ENCODE measurements around the gene TMEM97. TPM values are rescaled to one million over a fixed set of nuclear protein-coding genes. Genes with fewer than 3 reads are reported as not detected.

TMEM97 gene
- total RNA-seq, 3 donors from 2014 or later (not counting 1 experiment from before 2014, with no cell fraction given) = 4.6 to 8.8 (median 7.5) TPM

DNA sequence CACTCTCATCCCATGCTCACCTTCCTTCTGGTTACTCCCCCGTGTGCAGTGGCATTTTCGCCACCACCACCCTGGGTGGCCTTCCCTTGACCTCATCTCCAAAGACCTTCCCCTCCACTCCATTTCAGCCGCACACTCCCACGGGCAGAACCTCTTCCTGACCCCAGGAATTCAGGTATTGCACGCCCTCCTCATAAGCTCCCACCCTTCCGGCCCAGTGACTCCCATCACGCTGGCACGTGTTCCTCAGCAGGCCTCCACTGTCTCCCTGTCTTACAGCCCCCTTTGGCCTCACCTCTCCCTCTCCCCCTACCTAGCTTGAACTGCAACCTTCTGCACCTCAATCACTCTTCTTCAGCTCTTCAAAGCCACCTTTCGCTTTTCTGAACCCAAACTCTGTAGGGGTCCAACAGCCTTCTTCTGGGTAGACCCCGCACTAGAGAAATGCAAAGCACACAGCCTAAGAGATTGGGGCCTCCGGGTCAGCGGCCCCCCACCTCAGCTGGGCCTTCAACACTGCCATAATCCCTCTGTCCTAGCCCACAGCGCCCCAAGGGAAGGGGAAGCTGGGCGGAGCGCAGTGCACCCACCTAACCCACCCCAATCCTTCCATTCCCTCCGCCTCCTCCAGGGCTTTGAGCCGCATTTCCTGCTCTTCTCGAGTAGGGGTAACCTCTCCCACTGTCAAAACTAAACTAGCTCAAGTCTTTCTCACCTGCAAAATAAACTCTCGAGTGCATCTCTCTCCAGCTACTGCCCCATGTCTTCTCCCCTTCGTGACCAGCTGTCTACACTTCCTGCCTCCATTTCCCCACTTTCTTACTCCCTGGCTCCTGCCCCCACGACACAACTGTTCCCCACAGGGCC is 1.7 kb upstream of the TMEM97 start:
- intact Hi-C loops (cut with micrococcal nuclease) = no loop called here
- peaks cover 18% of the 10 kb centered on the region for H3K4me1 ChIP-seq (ENCODE audit: control insufficient read depth, insufficient read depth, low read length)
- no peak overlapping the region for H3K4me3 ChIP-seq (ENCODE audit: low read length)
- H3K4me3 Mint-ChIP-seq = peak overlapping the region; percentile 89
- H3K27me3 Mint-ChIP-seq (ENCODE audit: low read depth in 2 of 2) = peaks cover 0 to 3% of the 10 kb centered on the region in 2 donors
- H3K36me3 ChIP-seq (ENCODE audit: control insufficient read depth, insufficient read depth, low read length) = no peaks in the 10 kb centered on the region
- no peaks in the 10 kb centered on the region for H3K27me3 ChIP-seq (ENCODE audit: control insufficient read depth, insufficient read depth, low read length)
- H3K9me3 Mint-ChIP-seq = no peaks in the 10 kb centered on the region
- TF ChIP-seq, protein P1, sequence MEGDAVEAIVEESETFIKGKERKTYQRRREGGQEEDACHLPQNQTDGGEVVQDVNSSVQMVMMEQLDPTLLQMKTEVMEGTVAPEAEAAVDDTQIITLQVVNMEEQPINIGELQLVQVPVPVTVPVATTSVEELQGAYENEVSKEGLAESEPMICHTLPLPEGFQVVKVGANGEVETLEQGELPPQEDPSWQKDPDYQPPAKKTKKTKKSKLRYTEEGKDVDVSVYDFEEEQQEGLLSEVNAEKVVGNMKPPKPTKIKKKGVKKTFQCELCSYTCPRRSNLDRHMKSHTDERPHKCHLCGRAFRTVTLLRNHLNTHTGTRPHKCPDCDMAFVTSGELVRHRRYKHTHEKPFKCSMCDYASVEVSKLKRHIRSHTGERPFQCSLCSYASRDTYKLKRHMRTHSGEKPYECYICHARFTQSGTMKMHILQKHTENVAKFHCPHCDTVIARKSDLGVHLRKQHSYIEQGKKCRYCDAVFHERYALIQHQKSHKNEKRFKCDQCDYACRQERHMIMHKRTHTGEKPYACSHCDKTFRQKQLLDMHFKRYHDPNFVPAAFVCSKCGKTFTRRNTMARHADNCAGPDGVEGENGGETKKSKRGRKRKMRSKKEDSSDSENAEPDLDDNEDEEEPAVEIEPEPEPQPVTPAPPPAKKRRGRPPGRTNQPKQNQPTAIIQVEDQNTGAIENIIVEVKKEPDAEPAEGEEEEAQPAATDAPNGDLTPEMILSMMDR (IDR thresholded peaks at IDR 0.05) = no peak
- ATAC-seq (no peak), DNase-seq (no peak)
- no peaks in the 10 kb centered on the region for H3K36me3 Mint-ChIP-seq
- H3K27ac ChIP-seq (ENCODE audit: low read length) = no peak overlapping the region
- WGBS (ENCODE audit: insufficient coverage) = 93% methylated on average over 21 of the region's 21 CpGs
- peak overlapping the region in 1 of 2 donors; percentile 90 for H3K27ac Mint-ChIP-seq
- H3K4me1 Mint-ChIP-seq = peaks cover 25 to 28% of the 10 kb centered on the region in 2 donors
- no peaks in the 10 kb centered on the region for H3K9me3 ChIP-seq (ENCODE audit: control insufficient read depth, insufficient read depth, low read length)

DNA sequence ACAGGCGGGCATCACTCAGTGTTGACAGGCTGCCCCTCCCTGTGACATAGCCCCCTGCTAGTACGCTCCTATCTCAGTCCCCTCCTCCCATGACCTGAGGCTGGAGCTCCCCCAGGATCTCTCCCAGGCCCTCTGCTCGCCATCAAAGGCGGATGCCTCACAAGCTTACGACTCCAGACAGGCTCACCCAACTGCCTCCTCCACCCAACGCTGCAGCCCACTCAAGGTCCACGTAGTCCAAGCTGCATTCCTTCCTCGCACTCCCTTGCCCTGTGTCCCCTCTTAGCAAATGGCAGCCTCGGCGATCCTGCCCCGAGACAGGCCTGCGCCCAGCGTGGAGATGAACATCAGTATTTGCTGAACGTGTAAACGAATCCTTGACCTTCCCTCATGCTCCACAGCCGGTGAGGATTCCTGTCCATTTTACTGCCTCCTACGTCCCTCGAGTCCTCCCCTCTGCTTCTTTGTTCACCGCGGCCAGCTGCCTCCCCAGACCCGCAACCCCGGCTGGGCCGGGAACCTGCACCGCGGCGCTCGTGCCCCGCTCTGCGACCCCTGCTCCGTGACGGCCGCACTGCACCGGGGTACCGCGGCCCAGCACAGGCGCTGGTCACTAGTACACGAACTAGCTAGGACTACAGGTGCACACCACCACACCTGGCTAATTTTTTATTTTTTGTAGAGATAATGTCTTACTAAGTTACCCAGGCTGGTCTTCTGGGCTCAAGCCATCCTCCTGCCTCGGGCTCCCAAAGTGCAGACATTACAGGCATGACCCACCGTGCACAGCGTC is 838 bp upstream of the TMEM97 start:
- Mint-ChIP-seq H3K27ac (peak overlapping the region; percentile 78 to 90), H3K36me3 (no peaks in the 10 kb centered on the region), H3K9me3 (no peaks in the 10 kb centered on the region), H3K4me1 (peaks cover 25 to 28% of the 10 kb centered on the region in 2 donors), H3K4me3 (peak overlapping the region; percentile 89), H3K27me3 (ENCODE audit: low read depth in 2 of 2) (no peaks in the 10 kb centered on the region)
- Histone ChIP-seq H3K36me3 (ENCODE audit: control insufficient read depth, insufficient read depth, low read length) (no peaks in the 10 kb centered on the region), H3K4me1 (ENCODE audit: control insufficient read depth, insufficient read depth, low read length) (peaks cover 18% of the 10 kb centered on the region), H3K9me3 (ENCODE audit: control insufficient read depth, insufficient read depth, low read length) (no peaks in the 10 kb centered on the region), H3K27ac (ENCODE audit: low read length) (no peak overlapping the region), H3K4me3 (ENCODE audit: low read length) (peak overlapping the region; percentile 77), H3K27me3 (ENCODE audit: control insufficient read depth, insufficient read depth, low read length) (no peaks in the 10 kb centered on the region)
- TF ChIP-seq, protein P1 (IDR thresholded peaks at IDR 0.05) = no peak
- DNase-seq (peak in 1 of 2 donors; percentile 20), ATAC-seq (no peak)
- WGBS (ENCODE audit: insufficient coverage) = 19% methylated on average over 40 of the region's 40 CpGs
- intact Hi-C loops (cut with micrococcal nuclease) = no loop called here

DNA sequence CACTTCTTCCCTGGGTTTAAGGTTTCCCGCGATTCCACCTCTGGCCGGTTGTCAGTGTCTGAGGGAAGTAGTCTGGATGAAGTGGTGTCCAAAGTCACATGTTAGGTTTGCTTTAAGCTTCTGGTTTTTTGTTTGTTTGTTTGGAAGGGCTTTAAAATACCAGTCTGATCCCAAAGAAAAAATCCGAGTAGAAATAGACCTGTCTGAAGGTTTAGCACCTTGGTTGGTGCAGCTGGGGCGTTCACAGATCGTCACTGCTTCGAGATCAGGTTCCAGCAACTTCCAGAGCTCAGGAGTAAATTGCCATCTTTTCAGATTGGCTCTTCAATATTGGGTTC is 567 bp downstream of the TMEM97 start:
- Histone ChIP-seq H3K4me1 (ENCODE audit: control insufficient read depth, insufficient read depth, low read length) (peaks cover 18% of the 10 kb centered on the region), H3K27ac (ENCODE audit: low read length) (peak overlapping the region; percentile 19), H3K4me3 (ENCODE audit: low read length) (peak overlapping the region; percentile 77), H3K27me3 (ENCODE audit: control insufficient read depth, insufficient read depth, low read length) (no peaks in the 10 kb centered on the region), H3K36me3 (ENCODE audit: control insufficient read depth, insufficient read depth, low read length) (no peaks in the 10 kb centered on the region), H3K9me3 (ENCODE audit: control insufficient read depth, insufficient read depth, low read length) (no peaks in the 10 kb centered on the region)
- Mint-ChIP-seq H3K9me3 (no peaks in the 10 kb centered on the region), H3K27ac (peak overlapping the region; percentile 78 to 90), H3K27me3 (ENCODE audit: low read depth in 2 of 2) (no peaks in the 10 kb centered on the region), H3K4me1 (peaks cover 25 to 28% of the 10 kb centered on the region in 2 donors), H3K4me3 (peak overlapping the region; percentile 89), H3K36me3 (no peaks in the 10 kb centered on the region)
- DNase-seq (no peak), ATAC-seq (no peak)
- WGBS (ENCODE audit: insufficient coverage) = 7% methylated on average over 7 of the region's 7 CpGs
- TF ChIP-seq, protein P1 (IDR thresholded peaks at IDR 0.05) = no peak
- intact Hi-C loops (cut with micrococcal nuclease) = loop anchor here (1.0 kb wide), 2 partner anchors 16 to 38 kb away; partner anchors contain the start of genes IFT20, POLDIP2 and TNFAIP1

All from natural killer cell (primary cell).